NT2/D1 (cell line): ENCODE measurements around the gene KPNA6.

Source experiments
- SUZ12 ChIP-seq: IDR thresholded peaks from 2 replicates; pipeline ENCODE4 v1.6.1; 2011; ENCODE audit not compliant: insufficient read length, insufficient read depth; ENCODE audit errors: extremely low read depth
- YY1 ChIP-seq: IDR thresholded peaks from 2 replicates; pipeline ENCODE4 v1.6.1; 2011; ENCODE audit not compliant: insufficient read length, insufficient read depth

- TF ChIP-seq SUZ12 (no peak), YY1 (no peak)
Measured at GRCh38 chr1:32179193-32179442, 71.3 kb downstream of the KPNA6 start.
